ENCODE measurements around the gene ZNF555.
"Not testable (repeated sequence)": the region's sequence is repeated elsewhere in the genome, so short reads cannot be mapped to it uniquely, and the experiment has no call there.

ZNF555 gene

GRCh38 chr19:2872175-2872574, 30.9 kb downstream of the ZNF555 start:
- DNase-seq, result not testable (repeated sequence)

- DNase-seq, result no peak
Observed at GRCh38 chr19:2877398-2878331, 36.4 kb downstream of the ZNF555 start.

GRCh38 chr19:2883686-2884439, 42.6 kb downstream of the ZNF555 start:
- DNase-seq, result no peak

- DNase-seq, result no peak
Observed at GRCh38 chr19:2885736-2886135, 44.5 kb downstream of the ZNF555 start.

- no peak for DNase-seq
Observed at GRCh38 chr19:2887391-2887914, 46.2 kb downstream of the ZNF555 start.

- DNase-seq, result peak; percentile 12
Observed at GRCh38 chr19:2888731-2889224, 47.5 kb downstream of the ZNF555 start.

GRCh38 chr19:2890531-2890930, 49.3 kb downstream of the ZNF555 start:
- DNase-seq, result not testable (repeated sequence)

GRCh38 chr19:2896694-2897093, 55.4 kb downstream of the ZNF555 start:
- DNase-seq, result no peak

- peak; percentile 94 for DNase-seq
Observed at GRCh38 chr19:2900296-2901252, 59.3 kb downstream of the ZNF555 start, which contains the start of gene ZNF57. Gene ZNF57 (plus strand): TSS chr19:2900928. CDS start chr19:2901046, 118 bp downstream.

GRCh38 chr19:2902590-2903218, 61.4 kb downstream of the ZNF555 start:
- DNase-seq, result no peak

GRCh38 chr19:2903326-2903725, 62.1 kb downstream of the ZNF555 start:
- DNase-seq, result not testable (repeated sequence)

- DNase-seq, result no peak
Observed at GRCh38 chr19:2905918-2906519, 64.7 kb downstream of the ZNF555 start.

- no peak for DNase-seq
Observed at GRCh38 chr19:2906631-2907195, 65.4 kb downstream of the ZNF555 start.
